Ascending aorta (tissue), 2 donors: ENCODE results near the gene FAF2. TPM values are rescaled to one million over a fixed set of nuclear protein-coding genes. Genes with fewer than 3 reads are reported as not detected.
"Not testable (repeated sequence)": the region's sequence is repeated elsewhere in the genome, so short reads cannot be mapped to it uniquely, and the experiment has no call there.

ENCODE experiments used
- DNase-seq, 2 donors: peaks; one replicate each; pipeline ENCODE4 v3.0.0-alpha.2; 2019; ENCODE audit warnings: low spot score in 2 of 2
- H3K27ac ChIP-seq, 2 donors: fragments of 200-600 bp; sonication (generic); one replicate each; pipeline ENCODE4 v1.5.1; 2016 to 2017; ENCODE audit warnings: mild to moderate bottlenecking in 1 of 2
- H3K27me3 ChIP-seq: fragments of 200-600 bp; sonication (generic); one replicate; pipeline ENCODE4 v1.5.1; 2017
- H3K36me3 ChIP-seq, 2 donors: fragments of 200-600 bp; sonication (generic); one replicate each; pipeline ENCODE4 v1.5.1; 2016
- H3K4me1 ChIP-seq, 2 donors: fragments of 200-600 bp; sonication (generic); one replicate each; pipeline ENCODE4 v1.5.1; 2016 to 2017; ENCODE audit warnings: mild to moderate bottlenecking in 1 of 2
- H3K4me3 ChIP-seq, 2 donors: fragments of 200-600 bp; sonication (generic); one replicate each; pipeline ENCODE4 v1.5.1; 2016 to 2017; ENCODE audit warnings: mild to moderate bottlenecking in 1 of 2
- H3K9me3 ChIP-seq, 2 donors: fragments of 200-600 bp; sonication (generic); one replicate each; pipeline ENCODE4 v1.5.1; 2016
- intact Hi-C: fragments of 100-400 bp; cut with DNase I; formaldehyde crosslinking; loops from one replicate; pipeline ENCODE4 v1.15.1; 2023
- total RNA-seq: library from RNA; depleted of rRNA; stranded (reverse); fragments of >200 nt; gene quantifications from one replicate; pipeline ENCODE4 v1.1.0, GENCODE V29; 2016
- TF ChIP-seq, protein P1 (sequence below), 3 experiments: fragments of 200-600 bp in 2 of 3; fragments of 450-650 bp in 1 of 3; sonication (generic) in 2 of 3; IDR thresholded peaks; one replicate each; pipeline ENCODE4 v1.5.1; 2016 to 2019; ENCODE audit warnings: antibody characterized with exemption in 3 of 3, mild to moderate bottlenecking in 1 of 3, moderate library complexity in 1 of 3

Gene FAF2
- total RNA-seq, 1 donor from 2014 or later = 18.7 TPM

DNA sequence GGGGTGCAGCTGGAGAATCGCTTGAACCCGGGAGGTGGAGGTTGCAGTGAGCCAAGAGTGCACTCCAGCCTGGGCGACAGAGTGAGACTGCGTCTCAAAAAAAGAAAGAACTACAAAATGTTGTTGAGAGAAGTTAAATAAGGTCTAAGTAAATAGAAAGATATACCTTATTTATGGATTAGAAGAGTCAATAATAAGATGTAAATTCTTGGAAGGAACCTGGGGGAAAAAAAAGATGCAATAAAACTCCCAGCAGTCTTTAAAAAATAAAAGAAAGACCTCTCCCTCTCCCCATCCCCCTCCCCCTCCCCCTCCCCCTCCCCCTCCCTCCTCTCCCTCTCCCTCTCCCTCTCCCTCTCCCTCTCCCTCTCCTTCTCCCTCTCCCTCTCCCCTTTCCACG, 15.5 kb upstream of the FAF2 start:
- Histone ChIP-seq H3K4me3 (no peak overlapping the region), H3K27ac (no peak overlapping the region), H3K27me3 (no peaks in the 10 kb centered on the region), H3K4me1 (no peaks in the 10 kb centered on the region), H3K9me3 (no peaks in the 10 kb centered on the region), H3K36me3 (no peaks in the 10 kb centered on the region)
- intact Hi-C loops = no loop called here
- DNase-seq = no peak
- TF ChIP-seq, protein P1, sequence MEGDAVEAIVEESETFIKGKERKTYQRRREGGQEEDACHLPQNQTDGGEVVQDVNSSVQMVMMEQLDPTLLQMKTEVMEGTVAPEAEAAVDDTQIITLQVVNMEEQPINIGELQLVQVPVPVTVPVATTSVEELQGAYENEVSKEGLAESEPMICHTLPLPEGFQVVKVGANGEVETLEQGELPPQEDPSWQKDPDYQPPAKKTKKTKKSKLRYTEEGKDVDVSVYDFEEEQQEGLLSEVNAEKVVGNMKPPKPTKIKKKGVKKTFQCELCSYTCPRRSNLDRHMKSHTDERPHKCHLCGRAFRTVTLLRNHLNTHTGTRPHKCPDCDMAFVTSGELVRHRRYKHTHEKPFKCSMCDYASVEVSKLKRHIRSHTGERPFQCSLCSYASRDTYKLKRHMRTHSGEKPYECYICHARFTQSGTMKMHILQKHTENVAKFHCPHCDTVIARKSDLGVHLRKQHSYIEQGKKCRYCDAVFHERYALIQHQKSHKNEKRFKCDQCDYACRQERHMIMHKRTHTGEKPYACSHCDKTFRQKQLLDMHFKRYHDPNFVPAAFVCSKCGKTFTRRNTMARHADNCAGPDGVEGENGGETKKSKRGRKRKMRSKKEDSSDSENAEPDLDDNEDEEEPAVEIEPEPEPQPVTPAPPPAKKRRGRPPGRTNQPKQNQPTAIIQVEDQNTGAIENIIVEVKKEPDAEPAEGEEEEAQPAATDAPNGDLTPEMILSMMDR (IDR thresholded peaks at IDR 0.05) = no peak

DNA sequence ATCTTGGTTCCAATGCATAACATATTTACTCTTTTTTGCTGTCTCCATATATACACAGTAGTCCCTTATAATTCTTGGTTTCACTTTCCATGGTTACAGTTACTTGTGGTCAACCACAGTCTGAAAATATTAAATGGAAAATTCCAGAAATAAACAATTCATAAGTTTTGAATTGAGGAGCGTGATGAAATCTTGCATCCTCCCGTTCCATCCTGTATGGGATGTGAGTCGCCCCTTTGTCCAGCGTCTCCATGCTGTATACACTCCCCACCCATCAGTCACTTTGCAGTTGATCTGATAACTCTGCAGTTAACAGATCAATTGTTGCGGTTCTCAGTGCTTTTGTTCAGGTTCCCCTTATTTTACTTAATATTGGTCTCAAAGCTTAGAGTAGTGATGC, 11.5 kb upstream of the FAF2 start:
- H3K36me3 ChIP-seq = no peaks in the 10 kb centered on the region
- intact Hi-C loops = no loop called here
- no peak overlapping the region for H3K4me3 ChIP-seq
- H3K27ac ChIP-seq = no peak overlapping the region
- no peaks in the 10 kb centered on the region for H3K27me3 ChIP-seq
- TF ChIP-seq, protein P1 (IDR thresholded peaks at IDR 0.05) = no peak
- no peaks in the 10 kb centered on the region for H3K9me3 ChIP-seq
- no peak for DNase-seq
- H3K4me1 ChIP-seq = no peaks in the 10 kb centered on the region

DNA sequence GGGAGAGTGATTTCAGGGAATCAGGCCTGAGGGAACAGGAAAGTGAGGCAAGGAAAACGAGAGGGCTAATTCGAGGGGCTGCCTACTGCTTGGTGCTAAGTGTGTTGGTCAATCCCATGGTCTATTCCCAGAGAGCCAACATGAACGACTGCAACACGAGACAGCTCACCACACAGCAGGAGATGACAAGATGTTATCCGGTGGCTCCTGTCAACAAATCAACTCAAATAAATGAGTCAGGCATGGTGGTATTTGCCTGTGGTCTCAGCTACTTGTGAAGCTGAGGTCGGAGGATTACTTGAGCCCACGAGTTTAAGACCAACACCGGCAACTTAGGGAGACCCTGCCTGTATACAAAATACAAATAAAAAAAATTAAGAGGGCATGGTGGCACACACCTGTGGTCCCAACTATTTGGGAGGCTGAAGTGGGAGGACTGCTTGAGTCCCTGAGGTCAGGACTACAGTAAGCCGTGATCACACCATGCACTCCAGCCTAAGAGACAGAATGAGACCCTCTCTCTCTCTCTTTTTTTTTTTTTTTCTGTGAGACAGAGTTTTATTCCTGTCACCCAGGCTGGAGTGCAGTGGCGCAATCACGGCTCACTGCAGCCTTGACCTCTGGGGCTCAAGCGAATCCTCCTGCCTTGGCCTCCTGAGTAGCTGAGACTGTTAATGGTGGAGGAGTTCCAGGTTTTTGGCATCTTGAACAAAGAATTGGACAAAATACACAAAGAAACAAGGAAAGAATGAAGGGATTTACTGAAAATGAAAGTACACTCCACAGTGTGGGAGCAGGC, 9.0 kb upstream of the FAF2 start:
- no peaks in the 10 kb centered on the region for H3K27me3 ChIP-seq
- no peak overlapping the region for H3K4me3 ChIP-seq
- no peaks in the 10 kb centered on the region for H3K9me3 ChIP-seq
- H3K4me1 ChIP-seq = no peaks in the 10 kb centered on the region
- TF ChIP-seq, protein P1 (IDR thresholded peaks at IDR 0.05) = no peak
- intact Hi-C loops = no loop called here
- no peaks in the 10 kb centered on the region for H3K36me3 ChIP-seq
- DNase-seq = no peak
- no peak overlapping the region for H3K27ac ChIP-seq

DNA sequence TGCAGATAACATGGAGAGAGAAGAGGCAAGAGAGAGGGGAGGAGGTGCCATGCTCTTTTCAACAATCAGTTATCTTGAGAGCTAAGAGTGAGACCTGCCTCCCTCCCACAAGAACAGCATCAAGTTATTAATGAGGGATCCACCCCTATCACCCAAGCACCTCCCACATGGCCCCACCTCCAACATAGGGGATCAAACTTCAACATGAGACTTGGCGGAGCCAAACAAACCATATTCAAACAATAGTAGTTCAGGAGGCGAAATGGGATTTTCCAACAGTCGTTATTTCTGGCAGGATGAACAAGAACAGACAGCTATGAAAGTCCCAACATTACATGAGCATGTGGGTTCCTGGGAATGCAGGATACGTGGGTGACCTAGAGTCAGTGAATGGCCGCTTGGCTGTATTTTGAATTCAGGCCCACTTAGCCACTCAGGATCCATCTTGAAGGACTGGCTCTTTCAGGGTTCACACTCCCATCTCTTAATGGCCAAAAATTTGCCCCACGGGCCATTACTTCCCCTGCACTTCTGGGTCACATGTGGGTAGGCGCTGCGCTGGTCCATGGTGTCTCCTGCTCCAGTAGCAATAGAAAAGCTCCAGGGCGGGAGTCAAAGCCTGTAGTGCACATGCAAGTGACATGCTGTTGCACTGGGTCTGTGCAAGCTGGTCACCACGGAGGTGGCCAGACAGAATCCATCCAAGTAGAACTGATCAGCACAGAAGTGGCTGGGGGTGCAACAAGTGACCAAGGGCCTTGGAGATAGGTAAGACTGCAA, 7.1 kb upstream of the FAF2 start:
- H3K36me3 ChIP-seq = no peaks in the 10 kb centered on the region
- H3K27me3 ChIP-seq = no peaks in the 10 kb centered on the region
- no peak overlapping the region for H3K27ac ChIP-seq
- DNase-seq = no peak
- no peak overlapping the region for H3K4me3 ChIP-seq
- TF ChIP-seq, protein P1 (IDR thresholded peaks at IDR 0.05) = no peak
- no peaks in the 10 kb centered on the region for H3K4me1 ChIP-seq
- H3K9me3 ChIP-seq = no peaks in the 10 kb centered on the region
- intact Hi-C loops = loop anchor here (10.0 kb wide), 1 partner anchor 204 kb away; the partner anchor contains the start of gene TSPAN17

DNA sequence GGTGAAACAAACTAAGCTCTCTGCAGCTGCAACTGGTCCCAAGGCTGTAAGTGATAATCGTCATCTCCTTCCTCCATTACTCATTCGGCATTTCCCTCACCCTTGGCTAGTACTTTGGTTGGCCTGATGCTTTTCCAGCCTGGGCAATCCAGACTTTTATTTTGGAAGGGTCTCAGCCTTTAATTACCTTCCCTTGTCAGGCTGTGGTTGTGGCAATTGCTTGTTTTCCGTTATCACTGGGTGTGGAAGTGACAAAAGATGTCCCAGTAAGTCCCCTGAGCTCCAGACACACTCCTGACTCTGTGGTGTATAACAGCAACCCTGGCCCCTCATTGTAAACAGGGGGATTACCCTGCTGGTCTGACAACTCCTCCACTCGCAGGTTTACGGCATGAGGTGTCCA, 6.3 kb upstream of the FAF2 start:
- no peak overlapping the region for H3K27ac ChIP-seq
- no peaks in the 10 kb centered on the region for H3K27me3 ChIP-seq
- intact Hi-C loops = loop anchor here (10.0 kb wide), 1 partner anchor 203 kb away; the partner anchor contains the start of gene TSPAN17
- H3K9me3 ChIP-seq = no peaks in the 10 kb centered on the region
- H3K4me3 ChIP-seq = no peak overlapping the region
- H3K4me1 ChIP-seq = peaks cover 0 to 5% of the 10 kb centered on the region in 2 donors
- TF ChIP-seq, protein P1 (IDR thresholded peaks at IDR 0.05) = no peak
- H3K36me3 ChIP-seq = no peaks in the 10 kb centered on the region
- no peak for DNase-seq

DNA sequence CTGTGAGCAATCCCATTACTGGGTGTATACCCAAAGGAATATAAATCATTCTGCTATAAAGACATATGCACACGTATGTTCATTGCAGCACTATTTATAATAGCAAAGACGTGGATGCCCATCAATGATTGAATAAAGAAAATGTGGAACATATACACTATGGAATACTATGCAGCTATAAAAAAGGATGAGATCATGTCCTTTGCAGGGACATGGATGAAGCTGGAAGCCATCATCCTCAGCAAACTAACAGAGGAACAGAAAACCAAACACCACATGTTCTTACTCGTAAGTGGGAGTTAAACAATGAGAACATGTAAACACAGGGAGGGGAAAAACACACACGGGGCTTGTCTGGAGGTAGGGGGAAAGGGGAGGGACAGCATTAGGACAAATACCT, 5.3 kb upstream of the FAF2 start:
- H3K9me3 ChIP-seq, H3K4me1 ChIP-seq, H3K4me3 ChIP-seq, H3K27me3 ChIP-seq, H3K36me3 ChIP-seq, DNase-seq, H3K27ac ChIP-seq: not testable (repeated sequence)
- intact Hi-C loops = loop anchor here (10.0 kb wide), 1 partner anchor 202 kb away; the partner anchor contains the start of gene TSPAN17
